NB4 (cell line): Measurements from ENCODE around the gene SKP1.

Source experiments
- CTCF ChIP-seq: IDR thresholded peaks from one replicate; pipeline ENCODE4 v1.5.1; 2012; ENCODE audit warnings: low read depth, low read length
- POLR2A ChIP-seq: IDR thresholded peaks from 2 replicates; pipeline ENCODE4 v1.6.1; 2011; ENCODE audit warnings: mild to moderate bottlenecking; ENCODE audit not compliant: insufficient read length; ENCODE audit errors: extremely low read depth

- TF ChIP-seq POLR2A (no peak), CTCF (no peak)
These were observed 76.8 kb downstream of the SKP1 start for GRCh38 chr5:134099939-134100282.
